A549 (cell line): ENCODE results near the gene TANGO2.

Source experiments
- BHLHE40 ChIP-seq: IDR thresholded peaks from 2 replicates; pipeline ENCODE4 v1.6.1; 2012; ENCODE audit warnings: low read depth, low read length, inconsistent platforms
- CHD2 ChIP-seq: fragments of 150-350 bp; IDR thresholded peaks from 2 replicates; pipeline ENCODE4 v1.6.1; 2014; ENCODE audit warnings: low read length; ENCODE audit not compliant: partially characterized antibody
- JUNB ChIP-seq: fragments of >200 bp; sonication (Bioruptor Twin); formaldehyde crosslinking; IDR thresholded peaks from 2 replicates; pipeline ENCODE4 v1.6.1; 2016
- KDM1A ChIP-seq: fragments of 200-600 bp; sonication (generic); IDR thresholded peaks from 2 replicates; pipeline ENCODE4 v1.6.1; 2016; ENCODE audit warnings: low read depth, mild to moderate bottlenecking
- RCOR1 ChIP-seq: fragments of 150-350 bp; IDR thresholded peaks from 2 replicates; pipeline ENCODE4 v1.6.1; 2014; ENCODE audit warnings: antibody characterized with exemption, low read length, low read depth
- ZC3H11A ChIP-seq: fragments of 450-650 bp; IDR thresholded peaks from 2 replicates; pipeline ENCODE4 v1.6.1; 2014; ENCODE audit warnings: antibody characterized with exemption, mild to moderate bottlenecking
- TF ChIP-seq, protein P1 (sequence below): fragments of >200 bp; sonication (Bioruptor Twin); formaldehyde crosslinking; IDR thresholded peaks from 3 replicates; pipeline ENCODE4 v1.5.1; 2016
- TF ChIP-seq, protein P2 (sequence below): IDR thresholded peaks from 2 replicates; pipeline ENCODE4 v1.6.1; 2012
- TF ChIP-seq, protein P3 (sequence below): IDR thresholded peaks from 2 replicates; pipeline ENCODE4 v1.6.1; 2012; ENCODE audit warnings: low read depth, borderline replicate concordance
- TF ChIP-seq, protein P4 (sequence below): fragments of 250-450 bp; sonication (Bioruptor Pico); IDR thresholded peaks from 2 replicates; pipeline ENCODE4 v1.5.0; 2020; ENCODE audit warnings: low read depth, mild to moderate bottlenecking, moderate library complexity

DNA sequence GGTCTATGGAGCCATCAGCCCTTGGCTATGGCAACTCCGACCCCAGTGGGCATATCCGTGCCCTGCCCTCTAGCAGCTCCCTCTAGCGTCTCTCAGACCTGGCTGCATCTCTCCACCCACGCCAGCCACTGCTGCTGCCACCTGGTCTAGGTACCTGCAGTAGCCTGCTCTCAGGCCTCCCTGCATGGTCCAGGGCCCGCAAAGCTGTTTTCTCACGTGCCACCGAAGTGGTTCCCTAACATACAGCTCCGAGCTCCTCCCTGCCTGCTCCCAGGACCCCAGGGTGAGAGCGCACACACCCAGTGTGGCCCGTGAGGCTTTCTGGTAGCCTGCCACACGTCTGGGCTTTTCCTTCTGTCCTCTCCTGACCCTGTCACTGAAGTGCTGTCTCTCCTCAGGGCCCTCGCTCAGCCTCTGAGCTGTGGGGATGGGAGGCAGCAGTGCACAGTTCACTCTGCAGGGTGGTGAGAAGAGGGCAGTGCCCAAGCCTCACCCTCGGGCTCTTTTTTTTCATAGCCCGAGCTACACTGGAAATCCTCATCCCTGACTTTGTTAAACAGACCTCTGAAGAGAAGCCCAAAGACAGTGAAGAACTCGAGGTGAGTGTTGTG lies 73.4 kb downstream of the TANGO2 start:
- TF ChIP-seq, protein P1, sequence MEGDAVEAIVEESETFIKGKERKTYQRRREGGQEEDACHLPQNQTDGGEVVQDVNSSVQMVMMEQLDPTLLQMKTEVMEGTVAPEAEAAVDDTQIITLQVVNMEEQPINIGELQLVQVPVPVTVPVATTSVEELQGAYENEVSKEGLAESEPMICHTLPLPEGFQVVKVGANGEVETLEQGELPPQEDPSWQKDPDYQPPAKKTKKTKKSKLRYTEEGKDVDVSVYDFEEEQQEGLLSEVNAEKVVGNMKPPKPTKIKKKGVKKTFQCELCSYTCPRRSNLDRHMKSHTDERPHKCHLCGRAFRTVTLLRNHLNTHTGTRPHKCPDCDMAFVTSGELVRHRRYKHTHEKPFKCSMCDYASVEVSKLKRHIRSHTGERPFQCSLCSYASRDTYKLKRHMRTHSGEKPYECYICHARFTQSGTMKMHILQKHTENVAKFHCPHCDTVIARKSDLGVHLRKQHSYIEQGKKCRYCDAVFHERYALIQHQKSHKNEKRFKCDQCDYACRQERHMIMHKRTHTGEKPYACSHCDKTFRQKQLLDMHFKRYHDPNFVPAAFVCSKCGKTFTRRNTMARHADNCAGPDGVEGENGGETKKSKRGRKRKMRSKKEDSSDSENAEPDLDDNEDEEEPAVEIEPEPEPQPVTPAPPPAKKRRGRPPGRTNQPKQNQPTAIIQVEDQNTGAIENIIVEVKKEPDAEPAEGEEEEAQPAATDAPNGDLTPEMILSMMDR: no peak
- TF ChIP-seq ZC3H11A: no peak
- TF ChIP-seq KDM1A: no peak
- no peak for TF ChIP-seq BHLHE40
- no peak for TF ChIP-seq RCOR1
- TF ChIP-seq CHD2: no peak
- TF ChIP-seq, protein P2, sequence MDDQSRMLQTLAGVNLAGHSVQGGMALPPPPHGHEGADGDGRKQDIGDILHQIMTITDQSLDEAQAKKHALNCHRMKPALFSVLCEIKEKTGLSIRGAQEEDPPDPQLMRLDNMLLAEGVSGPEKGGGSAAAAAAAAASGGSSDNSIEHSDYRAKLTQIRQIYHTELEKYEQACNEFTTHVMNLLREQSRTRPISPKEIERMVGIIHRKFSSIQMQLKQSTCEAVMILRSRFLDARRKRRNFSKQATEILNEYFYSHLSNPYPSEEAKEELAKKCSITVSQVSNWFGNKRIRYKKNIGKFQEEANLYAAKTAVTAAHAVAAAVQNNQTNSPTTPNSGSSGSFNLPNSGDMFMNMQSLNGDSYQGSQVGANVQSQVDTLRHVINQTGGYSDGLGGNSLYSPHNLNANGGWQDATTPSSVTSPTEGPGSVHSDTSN: no peak
- TF ChIP-seq, protein P3, sequence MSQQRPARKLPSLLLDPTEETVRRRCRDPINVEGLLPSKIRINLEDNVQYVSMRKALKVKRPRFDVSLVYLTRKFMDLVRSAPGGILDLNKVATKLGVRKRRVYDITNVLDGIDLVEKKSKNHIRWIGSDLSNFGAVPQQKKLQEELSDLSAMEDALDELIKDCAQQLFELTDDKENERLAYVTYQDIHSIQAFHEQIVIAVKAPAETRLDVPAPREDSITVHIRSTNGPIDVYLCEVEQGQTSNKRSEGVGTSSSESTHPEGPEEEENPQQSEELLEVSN: no peak
- TF ChIP-seq, protein P4, sequence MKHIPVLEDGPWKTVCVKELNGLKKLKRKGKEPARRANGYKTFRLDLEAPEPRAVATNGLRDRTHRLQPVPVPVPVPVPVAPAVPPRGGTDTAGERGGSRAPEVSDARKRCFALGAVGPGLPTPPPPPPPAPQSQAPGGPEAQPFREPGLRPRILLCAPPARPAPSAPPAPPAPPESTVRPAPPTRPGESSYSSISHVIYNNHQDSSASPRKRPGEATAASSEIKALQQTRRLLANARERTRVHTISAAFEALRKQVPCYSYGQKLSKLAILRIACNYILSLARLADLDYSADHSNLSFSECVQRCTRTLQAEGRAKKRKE: no peak
- TF ChIP-seq JUNB: no peak
